ENCODE results near the gene ZBTB2. TPM values are rescaled to one million over a fixed set of nuclear protein-coding genes. Genes with fewer than 3 reads are reported as not detected.
"Not testable (repeated sequence)": the region's sequence is repeated elsewhere in the genome, so short reads cannot be mapped to it uniquely, and the experiment has no call there.

Gene ZBTB2
- total RNA-seq, 1 donor from 2014 or later = 16.1 TPM

- H3K36me3 Mint-ChIP-seq = peaks cover 36% of the 10 kb centered on the region
- H3K4me3 Mint-ChIP-seq = no peak overlapping the region
- TF ChIP-seq CTCF (IDR thresholded peaks at IDR 0.05; ENCODE audit: unreplicated experiment) = no peak
- peak overlapping the region; percentile 83 for H3K27ac Mint-ChIP-seq
- peaks cover 6% of the 10 kb centered on the region for H3K9me3 Mint-ChIP-seq
- DNase-seq (ENCODE audit: low spot score in 2 of 2, unreplicated experiment in 2 of 2) = no peak
- H3K4me1 Mint-ChIP-seq = peaks cover 72% of the 10 kb centered on the region
- H3K27me3 Mint-ChIP-seq (ENCODE audit: low read depth) = no peaks in the 10 kb centered on the region
Observed at GRCh38 chr6:151322570-151322969, 68.8 kb downstream of the ZBTB2 start.

DNA sequence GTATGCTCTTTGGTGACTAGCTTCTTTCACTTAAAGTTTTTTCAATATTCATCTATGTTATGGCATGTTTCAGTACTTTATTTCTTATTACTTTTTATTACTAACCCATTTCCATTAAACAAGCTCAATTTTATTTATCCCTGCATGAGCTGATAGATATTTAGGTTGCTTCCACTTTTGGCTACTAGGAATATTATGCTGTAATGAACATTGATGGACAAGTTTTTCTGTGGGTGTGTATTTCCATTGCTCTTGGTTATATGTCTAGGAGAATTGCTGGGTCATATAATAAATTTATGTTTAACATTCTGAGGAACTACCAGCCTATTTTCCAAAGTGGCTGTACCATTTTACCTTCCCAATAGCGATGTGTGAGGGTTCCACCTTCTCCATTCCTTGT, 69.9 kb downstream of the ZBTB2 start:
- H3K27me3 Mint-ChIP-seq (ENCODE audit: low read depth) = no peaks in the 10 kb centered on the region
- DNase-seq (ENCODE audit: low spot score in 2 of 2, unreplicated experiment in 2 of 2) = no peak
- H3K36me3 Mint-ChIP-seq = peaks cover 33% of the 10 kb centered on the region
- peaks cover 73% of the 10 kb centered on the region for H3K4me1 Mint-ChIP-seq
- no peak for TF ChIP-seq CTCF (IDR thresholded peaks at IDR 0.05; ENCODE audit: unreplicated experiment)
- peak overlapping the region; percentile 81 for H3K27ac Mint-ChIP-seq
- peaks cover 6% of the 10 kb centered on the region for H3K9me3 Mint-ChIP-seq
- no peak overlapping the region for H3K4me3 Mint-ChIP-seq

DNA sequence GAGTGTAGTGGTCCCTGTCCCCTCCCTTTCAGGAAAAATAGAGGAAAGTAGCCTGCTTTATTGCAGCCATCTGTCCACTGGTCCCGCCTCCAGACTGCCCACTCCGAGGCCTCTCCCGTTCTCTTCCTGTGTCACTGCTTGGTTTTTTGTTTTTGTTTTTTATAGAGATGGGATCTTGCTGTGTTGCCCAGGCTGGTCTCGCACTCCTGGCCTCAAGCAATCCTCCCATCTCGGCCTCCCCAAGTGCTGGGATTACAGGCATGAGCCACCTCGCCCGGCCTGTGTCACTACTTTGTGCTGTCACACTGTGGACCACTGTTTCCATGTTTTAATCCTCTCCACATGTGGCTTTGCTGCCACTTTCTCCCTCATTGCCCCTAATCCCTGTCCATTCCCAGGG, 71.2 kb downstream of the ZBTB2 start:
- DNase-seq (ENCODE audit: low spot score in 2 of 2, unreplicated experiment in 2 of 2) = no peak
- H3K36me3 Mint-ChIP-seq = peaks cover 46% of the 10 kb centered on the region
- peak overlapping the region; percentile 81 for H3K27ac Mint-ChIP-seq
- H3K4me1 Mint-ChIP-seq = peaks cover 74% of the 10 kb centered on the region
- H3K27me3 Mint-ChIP-seq (ENCODE audit: low read depth) = no peaks in the 10 kb centered on the region
- H3K9me3 Mint-ChIP-seq = peaks cover 6% of the 10 kb centered on the region
- no peak overlapping the region for H3K4me3 Mint-ChIP-seq
- no peak for TF ChIP-seq CTCF (IDR thresholded peaks at IDR 0.05; ENCODE audit: unreplicated experiment)

DNA sequence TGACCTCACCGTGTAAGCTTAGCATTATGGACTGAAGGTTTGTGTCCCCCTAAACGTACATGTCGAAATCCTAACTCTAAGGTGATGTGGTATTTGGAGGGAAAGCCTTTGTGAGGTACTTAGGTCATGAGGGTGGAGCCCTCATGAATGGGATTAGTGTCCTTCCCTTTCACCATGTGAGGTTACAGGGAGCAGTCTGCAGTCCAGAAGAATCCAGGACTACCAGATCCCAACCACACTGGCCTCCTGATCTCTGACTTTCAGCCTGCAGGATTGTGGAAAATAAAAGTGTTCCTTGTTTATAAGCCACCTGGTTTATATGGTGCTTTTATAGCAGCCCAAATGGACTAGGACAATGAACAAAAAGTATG, 73.4 kb downstream of the ZBTB2 start:
- H3K27ac Mint-ChIP-seq = peak overlapping the region; percentile 97
- H3K4me1 Mint-ChIP-seq = peaks cover 69% of the 10 kb centered on the region
- no peaks in the 10 kb centered on the region for H3K27me3 Mint-ChIP-seq (ENCODE audit: low read depth)
- TF ChIP-seq CTCF (IDR thresholded peaks at IDR 0.05; ENCODE audit: unreplicated experiment) = no peak
- H3K9me3 Mint-ChIP-seq = peaks cover 6% of the 10 kb centered on the region
- no peak overlapping the region for H3K4me3 Mint-ChIP-seq
- DNase-seq (ENCODE audit: low spot score in 2 of 2, unreplicated experiment in 2 of 2) = no peak
- H3K36me3 Mint-ChIP-seq = peaks cover 47% of the 10 kb centered on the region

- no peak for TF ChIP-seq CTCF (IDR thresholded peaks at IDR 0.05; ENCODE audit: unreplicated experiment)
- Mint-ChIP-seq H3K4me1 (peaks cover 68% of the 10 kb centered on the region), H3K27me3 (ENCODE audit: low read depth) (no peaks in the 10 kb centered on the region), H3K36me3 (peaks cover 45% of the 10 kb centered on the region), H3K27ac (peak overlapping the region; percentile 97), H3K9me3 (peaks cover 1% of the 10 kb centered on the region), H3K4me3 (no peak overlapping the region)
- DNase-seq (ENCODE audit: low spot score in 2 of 2, unreplicated experiment in 2 of 2) = no peak
Observed at GRCh38 chr6:151317103-151317994, 74.0 kb downstream of the ZBTB2 start.

DNA sequence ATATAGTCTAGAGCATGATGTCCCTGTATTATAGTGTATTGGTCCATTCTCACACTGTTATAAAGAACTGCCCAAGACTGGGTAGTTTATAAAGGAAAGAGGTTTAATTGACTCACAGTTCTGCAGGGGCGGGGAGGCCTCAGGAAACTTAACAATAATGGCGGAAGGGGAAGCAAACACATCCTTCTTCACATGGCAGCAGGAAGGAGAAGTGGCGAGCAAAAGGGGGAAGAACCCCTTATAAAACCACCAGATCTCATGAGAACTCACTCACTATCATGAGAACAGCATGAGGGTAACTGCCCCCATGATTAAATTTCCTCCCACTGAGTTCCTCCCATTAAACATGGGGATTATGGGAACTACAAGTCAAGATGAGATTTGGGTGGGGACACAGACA, 75.7 kb downstream of the ZBTB2 start:
- H3K4me3 Mint-ChIP-seq; H3K9me3 Mint-ChIP-seq; DNase-seq (ENCODE audit: low spot score in 2 of 2, unreplicated experiment in 2 of 2); H3K27me3 Mint-ChIP-seq (ENCODE audit: low read depth): not testable (repeated sequence)
- Mint-ChIP-seq H3K4me1 (peaks cover 80% of the 10 kb centered on the region), H3K27ac (peak overlapping the region; percentile 97), H3K36me3 (peaks cover 40% of the 10 kb centered on the region)
